Epithelial cell of esophagus (primary cell): ENCODE data around the gene SBK2.

ENCODE experiments used
- DNase-seq: peaks from one replicate; pipeline ENCODE4 v3.0.0; 2010; ENCODE audit warnings: low read depth
- H3K4me3 ChIP-seq: 2 replicates; pipeline ENCODE4 v1.5.1; 2011; ENCODE audit warnings: mild to moderate bottlenecking, low read length, control low read depth
- TF ChIP-seq, protein P1 (sequence below): IDR thresholded peaks from 2 replicates; pipeline ENCODE4 v1.5.1; 2011; ENCODE audit warnings: low read depth, mild to moderate bottlenecking, low read length, control low read depth, inconsistent platforms; ENCODE audit not compliant: insufficient read depth; ENCODE audit errors: missing control alignments

Gene SBK2

DNA sequence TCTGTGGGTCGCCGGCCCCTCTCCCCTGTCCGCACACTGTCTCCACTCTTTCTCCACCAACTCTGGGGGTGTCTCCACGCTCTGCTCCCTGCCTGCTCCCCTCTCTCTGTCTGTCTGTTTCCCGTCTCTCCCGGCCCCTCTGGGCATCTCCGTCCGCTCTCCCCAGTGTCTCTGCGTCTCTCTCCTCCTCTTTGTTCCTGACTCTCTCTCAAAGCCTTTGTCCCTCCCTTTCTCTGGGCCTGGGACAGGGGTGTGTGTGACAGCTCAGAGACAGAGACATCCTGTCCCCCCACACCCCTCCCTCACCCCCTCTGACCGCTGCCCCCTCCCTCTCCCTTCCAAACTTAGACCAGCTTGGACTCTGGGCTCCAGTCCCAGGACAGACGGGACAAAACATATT, 9.1 kb upstream of the SBK2 start:
- no peak for DNase-seq
- TF ChIP-seq, protein P1, sequence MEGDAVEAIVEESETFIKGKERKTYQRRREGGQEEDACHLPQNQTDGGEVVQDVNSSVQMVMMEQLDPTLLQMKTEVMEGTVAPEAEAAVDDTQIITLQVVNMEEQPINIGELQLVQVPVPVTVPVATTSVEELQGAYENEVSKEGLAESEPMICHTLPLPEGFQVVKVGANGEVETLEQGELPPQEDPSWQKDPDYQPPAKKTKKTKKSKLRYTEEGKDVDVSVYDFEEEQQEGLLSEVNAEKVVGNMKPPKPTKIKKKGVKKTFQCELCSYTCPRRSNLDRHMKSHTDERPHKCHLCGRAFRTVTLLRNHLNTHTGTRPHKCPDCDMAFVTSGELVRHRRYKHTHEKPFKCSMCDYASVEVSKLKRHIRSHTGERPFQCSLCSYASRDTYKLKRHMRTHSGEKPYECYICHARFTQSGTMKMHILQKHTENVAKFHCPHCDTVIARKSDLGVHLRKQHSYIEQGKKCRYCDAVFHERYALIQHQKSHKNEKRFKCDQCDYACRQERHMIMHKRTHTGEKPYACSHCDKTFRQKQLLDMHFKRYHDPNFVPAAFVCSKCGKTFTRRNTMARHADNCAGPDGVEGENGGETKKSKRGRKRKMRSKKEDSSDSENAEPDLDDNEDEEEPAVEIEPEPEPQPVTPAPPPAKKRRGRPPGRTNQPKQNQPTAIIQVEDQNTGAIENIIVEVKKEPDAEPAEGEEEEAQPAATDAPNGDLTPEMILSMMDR, result no peak
- H3K4me3 ChIP-seq, result no peak overlapping the region

DNA sequence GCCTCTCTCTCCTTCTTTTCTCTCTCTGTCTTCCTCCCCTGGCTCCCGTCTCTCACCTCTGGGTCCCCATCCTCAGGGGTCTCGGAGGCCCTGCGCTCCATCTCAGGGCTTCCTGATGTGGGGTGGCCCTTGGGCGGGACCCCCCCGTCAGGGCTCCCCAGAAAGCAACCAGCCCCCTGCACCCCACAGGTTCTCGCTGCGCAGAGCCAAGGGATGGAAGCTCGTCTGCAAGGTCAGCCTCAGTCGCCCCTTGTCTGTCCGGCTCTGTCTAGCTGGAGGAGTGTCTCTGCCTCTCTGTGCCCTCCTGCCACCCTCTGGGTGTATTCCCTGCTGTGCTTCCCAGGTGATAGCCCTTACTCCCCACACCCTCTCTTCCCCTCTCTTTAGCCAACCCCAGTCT, 8.5 kb upstream of the SBK2 start, which contains the start of gene SBK3:
Gene SBK3, minus strand, starts transcription at position 101 of the 400 bp plus-strand sequence. Its CDS starts 0 bp downstream, at position 101.
- DNase-seq, result no peak
- TF ChIP-seq, protein P1, result no peak
- no peak within 1 kb of the TSS for H3K4me3 ChIP-seq

DNA sequence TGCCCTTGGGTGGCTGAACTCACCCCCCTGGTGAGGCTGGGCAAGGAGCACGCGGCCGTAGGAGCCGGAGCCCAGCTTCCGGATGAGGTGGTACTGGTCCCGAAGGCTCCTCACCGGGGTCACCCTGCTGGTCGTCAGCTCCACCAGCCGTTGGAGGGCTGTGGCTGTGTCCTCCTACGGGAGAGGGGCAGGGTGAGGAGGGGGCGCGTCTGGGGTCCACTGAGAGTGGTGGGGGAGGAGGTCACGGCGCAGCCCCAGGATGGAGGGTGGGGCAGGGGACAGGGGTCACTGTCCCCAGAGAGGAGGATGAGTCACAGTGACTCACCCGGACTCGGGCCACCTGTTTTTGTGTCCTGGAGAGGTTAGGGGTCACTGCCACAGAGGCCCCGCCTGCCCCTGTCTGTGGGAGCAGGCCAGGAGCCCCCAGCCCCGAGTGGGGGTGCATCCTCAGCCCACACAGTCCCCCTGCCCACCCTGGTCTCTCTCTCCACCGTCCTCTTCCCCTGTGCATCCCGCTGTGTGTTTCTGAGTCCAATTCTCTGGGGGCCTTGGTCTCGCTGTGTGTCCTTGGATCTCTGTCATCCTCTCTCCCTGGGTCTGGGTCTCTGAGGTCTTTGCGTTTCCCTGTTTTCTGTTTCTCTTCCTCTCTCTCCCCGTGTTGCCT, 8.0 kb upstream of the SBK2 start:
- no peak for DNase-seq
- no peak overlapping the region for H3K4me3 ChIP-seq
- TF ChIP-seq, protein P1, result no peak

DNA sequence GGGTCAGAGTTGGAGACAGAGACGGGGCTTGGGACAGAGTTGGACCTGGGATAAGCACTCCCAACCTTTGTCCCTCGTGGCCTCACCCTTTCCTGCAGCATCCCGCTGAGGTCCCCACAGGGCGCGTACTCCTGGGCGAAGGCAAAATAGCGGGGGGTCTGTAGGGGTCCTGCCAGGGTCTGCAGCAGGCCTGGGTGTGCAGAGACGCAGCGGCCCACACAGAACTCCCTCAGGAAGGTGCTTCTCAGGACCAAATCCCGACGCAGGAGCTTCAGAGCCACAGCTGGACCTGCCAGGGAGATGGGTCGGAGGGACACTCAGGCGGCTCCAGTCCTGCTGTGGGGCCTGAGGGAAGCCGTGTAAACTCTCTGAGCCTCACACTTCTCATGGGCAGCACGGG, 7.1 kb upstream of the SBK2 start:
- DNase-seq, result no peak
- H3K4me3 ChIP-seq, result no peak overlapping the region
- TF ChIP-seq, protein P1, result no peak

DNA sequence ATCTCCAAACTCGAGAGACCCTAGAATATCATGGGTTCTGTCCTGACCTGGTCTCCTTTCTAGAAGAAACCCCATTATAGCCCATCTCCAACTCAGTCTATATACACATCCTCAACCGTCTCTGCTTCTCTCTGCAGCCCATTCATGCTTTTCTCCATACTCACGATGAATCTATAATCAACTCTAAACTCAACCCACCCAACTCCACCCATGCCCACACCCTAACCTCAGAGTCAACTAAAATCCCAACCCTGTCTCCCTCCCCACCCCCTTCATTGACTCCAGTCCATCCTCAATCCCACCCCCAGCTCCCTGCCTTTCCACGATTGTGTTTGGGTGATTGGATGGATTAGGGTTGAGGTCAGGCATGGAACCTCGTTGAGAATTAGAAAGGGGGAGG, 6.6 kb upstream of the SBK2 start:
- TF ChIP-seq, protein P1, result no peak
- DNase-seq, result no peak

DNA sequence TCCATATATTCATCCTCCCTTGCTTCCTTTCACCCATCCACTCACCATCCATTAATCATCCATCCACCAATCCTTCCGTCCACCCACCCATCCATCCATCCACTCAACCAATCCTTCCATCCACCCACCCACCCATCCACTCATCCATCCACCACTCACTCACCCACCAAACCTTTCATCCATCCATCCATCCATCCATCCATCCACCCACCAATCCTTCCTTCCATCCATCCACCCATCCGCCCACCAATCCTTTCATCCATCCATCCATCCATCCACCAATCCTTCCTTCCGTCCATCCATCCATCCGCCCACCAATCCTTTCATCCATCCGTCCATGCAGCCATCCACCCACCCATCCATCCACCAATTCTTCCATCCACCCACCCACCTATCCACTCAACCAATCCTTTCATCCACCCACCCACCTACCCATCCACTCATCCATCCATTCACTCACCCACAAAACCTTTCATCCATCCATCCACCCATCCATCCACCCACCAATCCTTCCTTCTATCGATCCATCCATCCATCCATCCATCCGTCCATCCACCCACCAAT, 5.4 kb upstream of the SBK2 start:
- no peak overlapping the region for H3K4me3 ChIP-seq
- DNase-seq, result no peak
- TF ChIP-seq, protein P1, result no peak

More for the DNA sequence above, 6.6 kb upstream of the SBK2 start:
- no peak overlapping the region for H3K4me3 ChIP-seq

GRCh38 chr19:55541091-55541490, 4.2 kb upstream of the SBK2 start:
- no peak for DNase-seq
- H3K4me3 ChIP-seq, result no peak overlapping the region
- TF ChIP-seq, protein P1, result no peak
